K562 (cell line): ENCODE results near the gene PHOX2A. TPM values are rescaled to one million over a fixed set of nuclear protein-coding genes. Genes with fewer than 3 reads are reported as not detected.

Source experiments
- ETS2 ChIP-seq: IDR thresholded peaks from 2 replicates; pipeline ENCODE4 v1.6.1; 2016; ENCODE audit warnings: borderline replicate concordance, missing genetic modification characterization, mild to moderate bottlenecking, moderate library complexity, missing compliant biosample characterization; ENCODE audit not compliant: poor library complexity, severe bottlenecking
- JUND ChIP-seq, 2 experiments: IDR thresholded peaks; 2 replicates in 1 of 2; 3 replicates in 1 of 2; pipeline ENCODE4 v1.6.1; 2011; ENCODE audit warnings: borderline replicate concordance in 2 of 2, low read depth in 2 of 2, low read length in 2 of 2, improper control_type of control experiment in 1 of 2, missing biosample characterization in 1 of 2, missing genetic modification characterization in 1 of 2, missing genetic modification reagents in 1 of 2
- NR3C1 ChIP-seq: sonication (generic); formaldehyde crosslinking; IDR thresholded peaks from 2 replicates; pipeline ENCODE4 v1.8.1; 2022; ENCODE audit warnings: missing genetic modification reagents
- PATZ1 ChIP-seq: fragments of 250-450 bp; sonication (Bioruptor Pico); IDR thresholded peaks from 2 replicates; pipeline ENCODE4 v1.5.0; 2020; ENCODE audit warnings: mild to moderate bottlenecking, borderline replicate concordance
- RCOR1 ChIP-seq, 2 experiments: IDR thresholded peaks; 2 replicates each; pipeline ENCODE4 v1.6.1; 2012; ENCODE audit warnings: low read depth in 2 of 2, low read length in 2 of 2, borderline replicate concordance in 1 of 2, improper control_type of control experiment in 1 of 2
- SMAD4 ChIP-seq: fragments of 250-450 bp; sonication (Bioruptor Pico); conservative IDR thresholded peaks from 2 replicates; pipeline ENCODE4 v1.8.0; 2021; ENCODE audit warnings: inconsistent platforms, mild to moderate bottlenecking, moderate library complexity
- SMARCA5 ChIP-seq: fragments of 450-650 bp; IDR thresholded peaks from 2 replicates; pipeline ENCODE4 v1.6.1; 2016
- ZNF146 ChIP-seq: IDR thresholded peaks from one replicate; pipeline ENCODE4 v1.6.1; 2018; ENCODE audit warnings: missing compliant biosample characterization; ENCODE audit not compliant: unreplicated experiment
- ZNF318 ChIP-seq, 2 experiments: fragments of 450-650 bp; IDR thresholded peaks; 2 replicates each; pipeline ENCODE4 v1.6.1; 2016; ENCODE audit warnings: mild to moderate bottlenecking in 2 of 2, borderline replicate concordance in 1 of 2, low read depth in 1 of 2, moderate library complexity in 1 of 2
- polyA plus RNA-seq, 8 experiments: library from polyadenylated mRNA; depleted of rRNA in 4 of 8; stranded (reverse) in 5 of 8; unstranded in 3 of 8; fragments of >200 nt; fragmentation: Nextera tagmentation in 2 of 8; fragmentation: Illumina TruSeq in 1 of 8; extraction: Ambion mirVana in 2 of 8; extraction: Trizol in 1 of 8; gene quantifications; 2 replicates each; pipeline versions ENCODE4 v1.2.1 to v1.2.3, GENCODE V29; 2011 to 2014; ENCODE audit warnings: inconsistent platforms in 1 of 8, missing spikeins in 1 of 8
- total RNA-seq, 7 experiments: library from RNA; depleted of rRNA in 6 of 7; stranded (reverse); fragments of >200 nt in 6 of 7; fragmentation: Illumina TruSeq in 2 of 7; extraction: Trizol in 2 of 7; gene quantifications; 2 replicates each; pipeline versions ENCODE4 v1.2.1 to v1.2.3, GENCODE V29; 2011 to 2021; ENCODE audit warnings: low replicate concordance in 1 of 7
- TF ChIP-seq, protein P1 (sequence below), 2 experiments: fragments of 450-650 bp; IDR thresholded peaks; 2 replicates each; pipeline ENCODE4 v1.6.1; 2018; ENCODE audit warnings: mild to moderate bottlenecking in 2 of 2, low read depth in 1 of 2; ENCODE audit not compliant: partially characterized antibody in 2 of 2

Gene PHOX2A
- total and polyA plus RNA-seq, 9 of the 15 experiments (the other 6 are each of a cell fraction or from before 2014, with no cell fraction given): not detected

GRCh38 chr11:72223615-72224563 lies 20.1 kb downstream of the PHOX2A start (continued):
- TF ChIP-seq ZNF318 (IDR thresholded peaks at IDR 0.05; ENCODE audit: borderline replicate concordance in 1 of 2, low read depth in 1 of 2) (no peak), SMARCA5 (no peak), PATZ1 (CRISPR knock-in tag) (no peak), RCOR1 (IDR thresholded peaks at IDR 0.05; ENCODE audit: borderline replicate concordance in 1 of 2, low read depth in 2 of 2, low read length in 2 of 2) (no peak), SMAD4 (no peak; the same call in none of the 2 replicates), ETS2 (tag) (no peak), JUND (IDR thresholded peaks at IDR 0.05; ENCODE audit: borderline replicate concordance, low read depth, low read length) (no peak), JUND (tag; IDR thresholded peaks at IDR 0.05; ENCODE audit: borderline replicate concordance, low read depth, low read length) (no peak), NR3C1 (CRISPR knock-in tag) (no peak), ZNF146 (no peak)
- TF ChIP-seq, protein P1, sequence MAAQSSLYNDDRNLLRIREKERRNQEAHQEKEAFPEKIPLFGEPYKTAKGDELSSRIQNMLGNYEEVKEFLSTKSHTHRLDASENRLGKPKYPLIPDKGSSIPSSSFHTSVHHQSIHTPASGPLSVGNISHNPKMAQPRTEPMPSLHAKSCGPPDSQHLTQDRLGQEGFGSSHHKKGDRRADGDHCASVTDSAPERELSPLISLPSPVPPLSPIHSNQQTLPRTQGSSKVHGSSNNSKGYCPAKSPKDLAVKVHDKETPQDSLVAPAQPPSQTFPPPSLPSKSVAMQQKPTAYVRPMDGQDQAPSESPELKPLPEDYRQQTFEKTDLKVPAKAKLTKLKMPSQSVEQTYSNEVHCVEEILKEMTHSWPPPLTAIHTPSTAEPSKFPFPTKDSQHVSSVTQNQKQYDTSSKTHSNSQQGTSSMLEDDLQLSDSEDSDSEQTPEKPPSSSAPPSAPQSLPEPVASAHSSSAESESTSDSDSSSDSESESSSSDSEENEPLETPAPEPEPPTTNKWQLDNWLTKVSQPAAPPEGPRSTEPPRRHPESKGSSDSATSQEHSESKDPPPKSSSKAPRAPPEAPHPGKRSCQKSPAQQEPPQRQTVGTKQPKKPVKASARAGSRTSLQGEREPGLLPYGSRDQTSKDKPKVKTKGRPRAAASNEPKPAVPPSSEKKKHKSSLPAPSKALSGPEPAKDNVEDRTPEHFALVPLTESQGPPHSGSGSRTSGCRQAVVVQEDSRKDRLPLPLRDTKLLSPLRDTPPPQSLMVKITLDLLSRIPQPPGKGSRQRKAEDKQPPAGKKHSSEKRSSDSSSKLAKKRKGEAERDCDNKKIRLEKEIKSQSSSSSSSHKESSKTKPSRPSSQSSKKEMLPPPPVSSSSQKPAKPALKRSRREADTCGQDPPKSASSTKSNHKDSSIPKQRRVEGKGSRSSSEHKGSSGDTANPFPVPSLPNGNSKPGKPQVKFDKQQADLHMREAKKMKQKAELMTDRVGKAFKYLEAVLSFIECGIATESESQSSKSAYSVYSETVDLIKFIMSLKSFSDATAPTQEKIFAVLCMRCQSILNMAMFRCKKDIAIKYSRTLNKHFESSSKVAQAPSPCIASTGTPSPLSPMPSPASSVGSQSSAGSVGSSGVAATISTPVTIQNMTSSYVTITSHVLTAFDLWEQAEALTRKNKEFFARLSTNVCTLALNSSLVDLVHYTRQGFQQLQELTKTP (IDR thresholded peaks at IDR 0.05; ENCODE audit: low read depth in 1 of 2, partially characterized antibody in 2 of 2): no peak
